ENCODE results near the gene PPP1R14B. TPM values are rescaled to one million over a fixed set of nuclear protein-coding genes. Genes with fewer than 3 reads are reported as not detected.

Gene PPP1R14B
- total RNA-seq, 1 donor from 2014 or later = 159 TPM

DNA sequence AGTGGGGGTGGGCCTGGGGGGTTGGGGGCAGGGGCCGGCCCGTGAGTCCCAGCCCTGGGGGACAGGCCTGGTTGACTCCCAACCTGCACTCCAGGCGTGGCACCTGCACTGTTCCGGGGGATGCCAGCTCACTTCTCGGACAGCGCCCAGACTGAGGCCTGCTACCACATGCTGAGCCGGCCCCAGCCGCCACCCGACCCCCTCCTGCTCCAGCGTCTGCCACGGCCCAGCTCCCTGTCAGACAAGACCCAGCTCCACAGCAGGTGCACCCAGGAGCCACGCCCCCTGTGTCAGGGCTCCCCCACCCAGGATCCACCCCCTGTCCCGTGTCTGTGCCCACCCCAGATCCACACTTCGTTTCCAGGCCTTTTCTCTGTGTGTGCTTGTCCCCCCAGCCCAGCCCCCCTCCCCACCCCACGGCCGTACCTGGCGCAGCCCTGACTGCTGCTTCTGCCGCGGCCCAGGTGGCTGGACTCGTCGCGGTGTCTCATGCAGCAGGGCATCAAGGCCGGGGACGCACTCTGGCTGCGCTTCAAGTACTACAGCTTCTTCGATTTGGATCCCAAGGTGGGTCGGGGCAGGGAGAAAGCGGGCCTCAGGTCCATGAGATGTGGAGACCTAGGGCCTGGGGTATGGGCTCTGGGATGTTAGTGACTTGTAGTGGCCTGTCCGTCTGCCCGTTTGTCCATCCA, 35.4 kb downstream of the PPP1R14B start:
- no peak for DNase-seq (ENCODE audit: low read depth in 2 of 2)

DNA sequence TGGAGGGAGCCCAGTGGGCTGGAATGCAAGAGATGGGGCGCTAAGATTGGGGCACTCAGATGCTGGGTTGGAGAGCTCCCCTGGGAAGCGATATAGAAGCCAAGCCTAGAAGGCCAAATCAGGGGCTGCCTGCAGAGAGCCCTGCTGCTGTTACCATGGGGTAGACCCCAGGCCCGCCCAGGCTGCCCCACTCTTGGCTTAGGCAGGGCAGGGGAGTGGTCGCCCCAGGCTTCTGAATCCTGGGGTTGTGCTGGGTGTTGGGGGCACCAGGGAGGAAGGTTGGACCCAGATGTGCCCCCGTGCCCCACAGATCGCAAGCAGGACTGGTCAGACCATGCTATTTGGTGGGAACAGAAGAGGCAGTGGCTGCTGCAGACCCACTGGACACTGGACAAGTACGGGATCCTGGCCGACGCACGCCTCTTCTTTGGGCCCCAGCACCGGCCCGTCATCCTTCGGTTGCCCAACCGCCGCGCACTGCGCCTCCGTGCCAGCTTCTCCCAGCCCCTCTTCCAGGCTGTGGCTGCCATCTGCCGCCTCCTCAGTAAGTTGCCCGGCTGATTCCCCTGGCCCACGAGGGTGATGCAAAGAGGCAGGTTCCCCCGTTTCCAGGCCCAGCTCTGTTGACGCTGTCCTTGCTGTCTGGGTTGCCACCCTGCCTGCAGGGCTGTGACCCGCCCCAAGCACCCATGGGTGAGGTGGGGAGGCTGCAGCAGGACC, 36.3 kb downstream of the PPP1R14B start:
- no peak for DNase-seq (ENCODE audit: low read depth in 2 of 2)

DNA sequence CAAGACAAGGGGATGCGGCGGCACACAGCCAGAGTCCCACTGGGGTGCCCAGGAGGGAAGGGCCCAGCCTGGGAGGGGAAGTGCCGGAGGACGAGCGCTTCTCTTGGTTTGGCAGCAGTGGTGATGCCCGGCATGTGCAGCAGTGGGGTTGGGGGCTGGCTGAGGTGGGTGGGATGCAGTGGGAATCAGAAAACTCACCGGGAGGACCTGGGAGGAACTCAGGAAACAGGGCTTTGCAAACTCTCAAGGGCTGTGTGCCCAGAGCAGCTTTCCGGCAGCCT, 37.2 kb downstream of the PPP1R14B start:
- no peak for DNase-seq (ENCODE audit: low read depth in 2 of 2)

DNA sequence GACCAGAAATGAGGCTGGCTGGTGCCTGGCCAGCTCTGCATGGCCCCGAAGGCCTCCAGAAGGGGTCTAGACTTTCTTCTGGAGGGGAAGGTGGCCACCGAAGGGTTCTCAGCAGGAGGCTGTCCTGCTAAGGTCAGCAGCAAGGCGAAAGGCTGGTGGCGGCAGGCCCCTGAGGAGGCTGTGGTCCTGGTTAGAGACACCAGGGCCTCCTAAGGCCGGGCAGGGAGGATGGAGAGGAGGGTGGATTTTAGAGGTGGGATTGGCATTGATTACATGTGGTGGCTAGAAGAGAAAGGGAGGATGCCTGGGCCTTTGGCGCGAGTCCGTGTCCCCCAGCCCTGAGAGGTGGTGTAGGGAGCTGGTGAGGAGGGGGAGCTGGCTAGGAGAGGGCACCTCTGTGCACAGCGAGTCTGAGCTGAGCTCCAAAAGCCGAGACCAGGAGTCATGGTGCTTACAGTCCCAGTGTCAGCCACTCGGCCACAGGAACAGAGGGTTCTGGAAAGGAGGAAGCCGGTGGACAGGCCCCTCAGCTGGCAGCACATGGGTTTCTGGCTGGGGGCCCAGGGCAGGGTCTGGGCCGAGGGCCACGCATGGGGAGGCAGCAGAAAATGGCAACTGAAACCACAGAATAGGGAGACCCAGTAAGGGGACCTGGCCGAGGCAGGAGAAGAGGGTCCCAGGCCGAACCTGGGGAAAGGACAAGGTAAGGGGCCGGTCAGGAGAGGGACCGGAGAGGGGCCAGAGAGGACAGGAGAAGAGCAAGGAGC, 37.8 kb downstream of the PPP1R14B start:
- DNase-seq (ENCODE audit: low read depth in 2 of 2) = no peak

DNA sequence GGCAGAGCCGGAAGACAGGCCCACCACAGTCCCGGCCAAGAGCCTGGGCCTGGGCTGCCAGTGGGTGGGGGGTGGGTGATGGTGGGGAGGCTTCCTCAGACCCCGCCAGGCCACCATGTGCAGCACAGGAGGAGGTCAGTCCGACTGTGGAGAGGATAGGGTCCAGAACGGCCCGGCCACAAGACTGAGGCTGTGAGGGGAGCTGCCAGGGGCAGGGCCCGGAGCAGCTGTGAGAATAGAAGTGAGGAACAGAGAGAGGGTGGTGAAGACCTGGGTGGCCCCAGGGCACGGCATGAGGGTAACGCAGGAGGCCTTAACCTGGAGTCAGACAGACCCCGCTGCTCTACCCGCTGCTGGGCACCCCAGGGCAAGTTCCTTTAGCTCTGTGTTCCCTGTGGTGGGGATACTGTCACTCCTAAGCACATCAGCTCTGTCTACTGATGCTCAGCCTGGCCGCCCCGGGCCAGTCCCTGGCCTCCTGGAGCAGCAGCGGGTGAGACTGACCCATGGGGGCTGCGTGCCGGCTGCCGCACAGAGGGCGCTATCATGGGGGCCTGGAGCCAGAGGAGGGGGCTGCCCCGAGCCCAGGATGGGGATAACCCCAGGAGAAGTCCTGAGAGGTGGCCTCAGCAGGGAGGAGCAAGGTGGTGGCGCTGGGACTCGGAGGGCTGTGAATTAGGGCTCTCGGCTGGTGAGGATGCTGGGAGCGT, 38.5 kb downstream of the PPP1R14B start:
- DNase-seq (ENCODE audit: low read depth in 2 of 2) = no peak

DNA sequence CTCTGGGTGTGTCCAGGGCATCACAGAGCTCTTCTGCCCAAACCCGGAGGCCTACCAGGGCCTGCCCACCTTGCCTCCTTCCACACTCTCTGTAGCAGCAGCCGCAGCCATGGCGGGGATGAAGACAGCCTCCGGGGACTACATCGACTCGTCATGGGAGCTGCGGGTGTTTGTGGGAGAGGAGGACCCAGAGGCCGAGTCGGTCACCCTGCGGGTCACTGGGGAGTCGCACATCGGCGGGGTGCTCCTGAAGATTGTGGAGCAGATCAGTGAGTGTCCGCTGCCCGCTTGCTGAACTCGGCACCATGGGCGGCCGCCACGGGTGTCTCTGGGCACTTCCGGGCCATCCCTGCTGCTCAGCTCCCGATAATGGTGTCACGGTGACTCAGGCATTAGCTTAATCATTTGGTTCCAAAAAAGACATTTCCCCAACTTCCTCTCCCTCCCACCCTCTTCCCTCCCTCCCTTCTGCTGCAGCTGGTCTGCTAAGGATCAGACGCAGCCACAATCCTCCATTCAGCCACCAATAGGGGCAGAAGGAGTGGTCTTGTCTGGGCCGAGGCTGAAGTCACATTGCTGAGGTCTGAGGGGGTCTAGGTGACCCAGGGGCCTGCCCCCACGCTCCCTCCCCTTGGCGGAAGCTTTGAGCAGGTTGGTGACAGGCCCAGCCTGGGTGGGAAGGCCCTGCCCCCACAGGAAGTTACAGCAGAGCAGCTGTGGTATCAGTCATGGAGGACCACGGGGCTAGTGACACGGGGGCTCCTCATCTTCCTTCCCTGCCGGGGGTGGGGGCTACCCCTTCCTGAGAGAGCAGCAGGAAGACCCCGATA, 39.3 kb downstream of the PPP1R14B start:
- peak; percentile 76 to 84 for DNase-seq (ENCODE audit: low read depth in 2 of 2)

DNA sequence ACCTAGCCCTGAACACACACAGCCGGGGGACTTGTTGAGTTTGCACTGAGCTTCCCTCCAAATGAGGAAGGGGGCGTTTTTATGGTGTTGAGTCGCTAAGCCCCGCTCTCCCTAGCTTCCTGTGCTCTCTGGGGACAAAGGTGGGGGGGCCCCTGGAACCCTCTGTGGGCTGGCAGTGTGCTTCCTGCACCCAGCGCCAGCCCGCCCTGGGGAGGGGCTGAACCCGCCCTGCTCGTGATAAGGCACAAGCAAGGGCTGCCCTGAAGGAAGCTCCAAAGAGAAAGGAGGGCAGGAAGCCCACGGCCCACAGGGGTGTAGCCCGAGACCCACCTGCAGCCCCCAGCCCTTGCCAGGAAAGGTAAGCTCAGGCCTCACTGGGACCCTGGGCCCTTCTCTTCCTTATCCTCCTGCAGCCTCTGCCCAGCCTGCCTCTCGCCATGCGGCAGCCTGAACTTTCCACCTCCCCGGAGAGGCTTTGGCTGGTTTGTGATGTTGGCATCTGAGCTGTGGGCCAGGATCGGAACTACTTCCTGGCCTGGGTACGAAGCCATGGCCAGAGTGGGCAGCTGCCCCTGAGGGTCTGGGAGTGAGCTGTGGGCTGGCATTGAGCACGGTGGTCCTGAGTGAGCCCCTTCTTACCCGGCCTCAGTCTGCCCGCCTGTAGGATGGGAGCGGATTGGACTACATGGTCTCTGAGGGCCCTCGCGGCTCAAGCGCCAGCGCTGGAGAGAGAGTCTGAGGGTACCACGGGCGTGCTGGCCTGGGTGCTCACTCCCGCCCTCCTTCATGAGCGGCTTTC, 40.1 kb downstream of the PPP1R14B start, which contains the start of gene FERMT3:
Gene FERMT3, plus strand, starts transcription at position 265 of the 799 bp plus-strand sequence. CDS start 644 bp downstream, outside the sequence.
- peak in 1 of 2 donors; percentile 38 for DNase-seq (ENCODE audit: low read depth in 2 of 2)

DNA sequence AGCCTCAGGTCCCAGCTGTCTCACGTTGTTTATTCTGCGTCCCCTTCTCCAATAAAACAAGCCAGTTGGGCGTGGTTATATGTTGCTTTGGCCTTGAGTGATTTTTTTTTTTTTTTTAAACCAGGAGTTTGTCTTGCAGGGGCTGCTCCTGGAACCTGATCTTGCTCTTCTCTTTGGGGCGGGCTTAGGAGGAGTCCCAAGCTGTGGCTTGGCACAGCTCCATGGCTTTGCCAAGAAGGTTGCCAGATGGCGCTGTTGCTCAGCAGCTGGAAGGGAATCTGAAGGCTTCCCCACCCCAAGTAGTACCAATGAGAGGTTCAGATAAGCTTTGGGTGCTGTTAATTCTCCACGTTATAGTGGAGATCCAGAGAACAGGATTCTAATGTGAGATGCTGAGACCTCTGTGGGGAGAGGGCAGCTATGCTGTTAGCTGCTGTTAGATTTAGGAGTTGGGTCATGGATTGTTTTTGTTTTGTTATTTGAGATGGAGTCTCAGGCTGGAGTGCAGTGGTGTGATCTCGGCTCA, 42.2 kb downstream of the PPP1R14B start:
- DNase-seq (ENCODE audit: low read depth in 2 of 2) = peak; percentile 87 to 95

DNA sequence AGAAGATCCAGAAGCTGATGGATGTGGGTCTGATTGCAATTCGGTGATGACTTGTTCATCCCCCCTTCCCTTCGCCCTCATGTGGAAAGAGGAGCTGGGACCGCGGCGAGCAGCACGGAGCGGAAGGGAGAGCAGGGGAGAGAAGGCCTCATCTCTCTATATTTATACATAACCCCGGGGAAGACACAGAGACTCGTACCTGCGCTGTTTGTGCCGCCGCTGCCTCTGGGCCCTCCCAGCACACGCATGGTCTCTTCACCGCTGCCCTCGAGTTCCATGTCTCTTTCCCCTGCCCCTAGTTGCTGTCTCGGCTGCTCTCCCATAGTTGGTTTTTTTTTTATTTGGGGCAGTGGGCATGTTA, 42.7 kb downstream of the PPP1R14B start:
- DNase-seq (ENCODE audit: low read depth in 2 of 2) = no peak

DNA sequence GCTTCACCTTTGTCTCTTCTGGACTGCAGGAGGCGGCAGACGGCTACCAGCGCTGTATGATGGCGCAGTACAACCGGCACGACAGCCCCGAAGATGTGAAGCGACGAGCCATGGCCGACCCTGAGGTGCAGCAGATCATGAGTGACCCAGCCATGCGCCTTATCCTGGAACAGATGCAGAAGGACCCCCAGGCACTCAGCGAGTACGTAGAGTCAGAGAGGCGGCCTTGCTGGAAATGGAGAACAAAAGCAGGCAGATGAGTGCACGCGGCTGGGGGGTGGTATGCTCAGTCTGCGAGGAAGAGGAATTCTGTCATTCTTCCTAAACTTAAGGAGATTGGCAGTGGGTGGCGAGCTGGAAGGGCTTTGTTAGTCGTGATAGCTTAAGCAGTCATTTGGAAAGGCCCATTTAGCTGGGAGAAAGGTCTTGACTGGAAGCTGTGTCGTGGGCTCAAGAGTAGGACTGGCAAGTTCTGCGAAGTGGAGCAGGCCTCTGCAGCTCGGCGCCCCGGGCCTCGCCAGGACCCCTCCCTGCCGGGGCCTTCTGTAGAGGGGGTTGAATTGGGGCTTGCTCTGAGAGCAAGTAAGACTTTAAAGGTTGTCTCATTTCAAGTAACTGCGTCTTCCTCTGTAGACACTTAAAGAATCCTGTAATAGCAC, 43.2 kb downstream of the PPP1R14B start:
- no peak for DNase-seq (ENCODE audit: low read depth in 2 of 2)

DNA sequence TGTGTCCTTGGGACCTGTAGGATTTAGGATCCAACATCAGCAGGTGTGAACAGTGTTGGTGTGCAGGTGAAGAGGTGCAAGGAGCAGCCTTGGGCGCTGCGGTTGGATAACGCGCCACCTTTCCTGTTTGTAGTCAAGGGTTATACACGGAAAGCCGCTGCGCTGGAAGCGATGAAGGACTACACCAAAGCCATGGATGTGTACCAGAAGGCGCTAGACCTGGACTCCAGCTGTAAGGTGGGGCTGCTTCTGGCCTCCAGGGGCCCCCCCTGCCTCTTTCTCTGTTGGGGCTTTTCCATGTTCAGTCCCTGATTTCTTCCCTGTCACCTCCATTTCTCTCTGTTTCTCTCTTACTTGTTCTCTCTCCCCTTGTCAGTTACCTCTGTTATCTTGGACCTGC, 43.8 kb downstream of the PPP1R14B start:
- no peak for DNase-seq (ENCODE audit: low read depth in 2 of 2)

DNA sequence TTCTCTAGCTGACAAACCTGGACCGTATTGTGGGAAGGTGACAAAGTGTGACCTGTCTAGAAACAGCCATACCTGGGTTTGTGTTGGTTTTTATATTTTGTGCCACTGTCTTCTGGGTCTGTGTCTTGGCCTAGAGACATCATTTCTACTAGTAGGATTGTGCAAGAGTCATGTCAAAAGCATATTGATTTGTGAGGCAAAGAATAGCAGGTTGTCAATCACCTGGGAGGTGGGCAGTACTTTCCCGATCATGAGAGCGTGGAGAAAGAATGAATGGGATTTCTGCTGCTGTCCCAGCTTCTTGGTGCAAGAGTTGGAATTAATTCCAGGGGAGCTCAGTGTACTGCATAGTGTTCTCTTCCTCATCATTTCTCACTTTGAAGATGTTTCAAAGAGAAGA, 45.2 kb downstream of the PPP1R14B start:
- no peak for DNase-seq (ENCODE audit: low read depth in 2 of 2)

DNA sequence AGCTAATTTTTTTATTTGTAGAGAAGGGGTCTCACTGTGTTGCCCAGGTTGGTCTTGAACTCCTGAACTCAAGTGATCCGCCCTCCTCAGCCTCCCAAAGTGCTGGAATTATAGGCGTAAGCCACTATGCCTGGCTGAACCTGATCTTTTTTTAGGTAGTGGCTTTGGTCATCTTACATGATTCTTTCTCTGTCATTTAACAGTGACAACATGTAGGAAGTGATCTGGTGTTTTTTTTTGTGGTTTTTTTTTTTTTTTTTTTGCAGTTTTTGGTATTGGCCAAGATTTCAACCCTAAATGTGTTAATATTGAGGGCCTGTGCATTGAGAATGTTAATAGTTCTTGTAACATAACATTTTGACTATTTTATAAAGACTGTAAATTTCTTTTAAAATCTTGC, 48.2 kb downstream of the PPP1R14B start:
- DNase-seq (ENCODE audit: low read depth in 2 of 2) = no peak

DNA sequence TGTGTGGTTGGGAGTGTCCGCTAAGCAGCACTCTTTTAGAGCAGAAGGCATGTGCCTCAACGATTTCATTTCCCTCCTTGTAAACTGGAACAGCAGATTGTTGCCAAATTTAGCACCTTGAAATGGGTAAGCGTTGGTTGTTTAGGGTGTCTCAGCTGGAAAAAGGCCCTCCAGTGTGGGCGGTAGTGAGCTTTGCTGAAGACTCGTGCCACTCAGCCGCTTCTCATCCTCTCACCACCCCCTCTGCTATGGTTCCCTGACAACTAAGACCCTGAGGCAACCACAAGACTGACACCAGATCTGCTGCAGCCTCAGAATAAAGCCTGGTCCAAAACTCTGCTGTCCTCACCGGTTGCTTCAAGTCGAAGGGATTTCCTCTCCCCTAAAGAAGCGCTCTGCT, 50.1 kb downstream of the PPP1R14B start:
- DNase-seq (ENCODE audit: low read depth in 2 of 2) = no peak

Other genes starting within 250 kb of the PPP1R14B start
- not detected in 2 replicates for gene FLRT1, start 211.0 kb downstream of the PPP1R14B start, total RNA-seq
- 21.6 and 31.5 TPM in 2 replicates for gene MACROD1, start 80.8 kb downstream of the PPP1R14B start, total RNA-seq
- gene STIP1, start 60.8 kb downstream of the PPP1R14B start, total RNA-seq = 93.5 and 111 TPM in 2 replicates
- gene FERMT3, start 40.2 kb downstream of the PPP1R14B start, total RNA-seq = 4.4 and 9.6 TPM in 2 replicates
- 25.3 and 33.1 TPM in 2 replicates for gene TRPT1, start 20.8 kb downstream of the PPP1R14B start, total RNA-seq
- 26.2 and 37.3 TPM in 2 replicates for gene NUDT22, start 20.7 kb downstream of the PPP1R14B start, total RNA-seq
- 11.3 and 19.0 TPM in 2 replicates for gene DNAJC4, start 16.4 kb downstream of the PPP1R14B start, total RNA-seq
- gene VEGFB, start 12.4 kb downstream of the PPP1R14B start, total RNA-seq = 13.3 and 22.4 TPM in 2 replicates
- 39.2 and 75.4 TPM in 2 replicates for gene FKBP2, start 5.8 kb downstream of the PPP1R14B start, total RNA-seq
- 14.3 and 14.4 TPM in 2 replicates for gene PLCB3, start 4.6 kb upstream of the PPP1R14B start, total RNA-seq
- 54.3 and 65.9 TPM in 2 replicates for gene BAD, start 37.7 kb upstream of the PPP1R14B start, total RNA-seq
- 5.2 and 9.7 TPM in 2 replicates for gene GPR137, start 38.9 kb upstream of the PPP1R14B start, total RNA-seq
- gene KCNK4, start 44.4 kb upstream of the PPP1R14B start, total RNA-seq = not detected in 2 replicates
- gene CATSPERZ, start 53.4 kb upstream of the PPP1R14B start, total RNA-seq = 0.22 TPM in 1 of 2 replicates, not detected in the other
- 33.8 and 53.6 TPM in 2 replicates for gene ESRRA, start 58.6 kb upstream of the PPP1R14B start, total RNA-seq
- gene TRMT112, start 70.6 kb upstream of the PPP1R14B start, total RNA-seq = 189 and 190 TPM in 2 replicates
- 217 and 266 TPM in 2 replicates for gene PRDX5, start 71.2 kb upstream of the PPP1R14B start, total RNA-seq
- 0.79 and 1.7 TPM in 2 replicates for gene CCDC88B, start 93.3 kb upstream of the PPP1R14B start, total RNA-seq
- 21.4 and 24.8 TPM in 2 replicates for gene RPS6KA4, start 112.2 kb upstream of the PPP1R14B start, total RNA-seq